ENCODE measurements around the gene HK1. TPM values are rescaled to one million over a fixed set of nuclear protein-coding genes. Genes with fewer than 3 reads are reported as not detected.
A peak's percentile ranks its signal among the peaks of the same experiment; 100 is the strongest.
"Not testable (repeated sequence)": the region's sequence is repeated elsewhere in the genome, so short reads cannot be mapped to it uniquely, and the experiment has no call there.

HK1 gene
- total RNA-seq, 1 donor from 2014 or later: 185 TPM

DNA sequence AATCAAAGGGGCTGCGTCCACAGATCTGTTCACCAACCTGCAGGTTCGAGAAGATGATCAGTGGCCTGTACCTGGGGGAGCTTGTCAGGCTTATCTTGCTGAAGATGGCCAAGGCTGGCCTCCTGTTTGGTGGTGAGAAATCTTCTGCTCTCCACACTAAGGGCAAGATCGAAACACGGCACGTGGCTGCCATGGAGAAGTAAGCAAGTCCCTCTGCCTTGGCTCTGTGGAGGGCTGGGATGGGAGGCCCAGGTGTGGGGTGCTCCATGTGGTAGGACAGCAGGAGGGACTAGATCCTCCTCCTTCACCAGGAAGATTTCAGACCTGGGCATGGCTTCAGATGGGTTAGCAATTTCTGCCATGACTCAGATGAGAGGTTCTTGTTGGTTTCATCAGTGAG is 32.3 kb upstream of the HK1 start:
- no peak overlapping the region for H3K4me3 Mint-ChIP-seq

DNA sequence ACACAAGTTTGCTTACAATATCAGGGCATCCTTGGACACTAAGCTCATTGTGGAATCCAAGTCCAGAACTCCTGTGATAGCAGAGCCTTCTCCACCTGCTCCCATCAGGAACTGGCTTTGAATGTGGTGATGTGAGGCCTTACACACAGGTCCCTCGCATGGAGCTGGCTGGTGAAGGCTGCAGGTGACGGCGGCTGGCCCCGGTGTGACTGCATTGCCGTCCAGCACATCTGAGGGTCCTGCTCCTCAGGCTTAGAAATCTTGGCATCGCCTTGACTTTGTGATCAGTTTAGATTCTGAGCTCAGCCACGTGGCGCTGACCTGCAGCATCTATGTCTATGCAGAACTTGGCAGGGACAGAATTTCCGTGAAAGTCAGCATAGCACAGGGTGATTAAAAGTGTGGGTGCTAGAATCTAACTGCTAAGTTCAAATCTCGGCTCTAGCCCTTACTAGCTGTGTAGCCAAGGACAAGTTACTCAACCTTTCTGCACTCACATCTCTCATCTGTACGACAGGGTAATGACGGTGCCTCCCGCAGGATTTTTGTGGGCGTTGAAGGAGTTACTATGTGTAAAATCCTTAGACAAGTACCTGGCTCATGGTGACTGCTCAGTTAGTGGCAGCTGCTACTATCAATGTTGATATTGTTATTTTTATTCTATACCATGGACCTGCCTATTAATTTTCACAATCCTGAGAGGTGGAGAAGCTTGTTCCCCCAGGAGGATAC is 31.5 kb upstream of the HK1 start:
- Mint-ChIP-seq H3K27ac (no peak overlapping the region), H3K27me3 (no peaks in the 10 kb centered on the region), H3K4me3 (no peak overlapping the region), H3K9me3 (no peaks in the 10 kb centered on the region), H3K36me3 (ENCODE audit: low read depth) (peaks cover 2% of the 10 kb centered on the region), H3K4me1 (no peaks in the 10 kb centered on the region)
- intact Hi-C loops (cut with micrococcal nuclease): no loop called here
- DNase-seq: no peak

More for the DNA sequence above, 32.3 kb upstream of the HK1 start:
- H3K27me3 Mint-ChIP-seq: no peaks in the 10 kb centered on the region
- H3K9me3 Mint-ChIP-seq: no peaks in the 10 kb centered on the region
- no peaks in the 10 kb centered on the region for H3K4me1 Mint-ChIP-seq
- intact Hi-C loops (cut with micrococcal nuclease): no loop called here
- DNase-seq: no peak
- no peak overlapping the region for H3K27ac Mint-ChIP-seq
- peaks cover 2% of the 10 kb centered on the region for H3K36me3 Mint-ChIP-seq (ENCODE audit: low read depth)

GRCh38 chr10:69247313-69247710 is 31.0 kb upstream of the HK1 start:
- no peak for DNase-seq
- no peak overlapping the region for H3K4me3 Mint-ChIP-seq
- H3K36me3 Mint-ChIP-seq (ENCODE audit: low read depth): peaks cover 2% of the 10 kb centered on the region
- no peak overlapping the region for H3K27ac Mint-ChIP-seq
- H3K9me3 Mint-ChIP-seq: no peaks in the 10 kb centered on the region
- no peaks in the 10 kb centered on the region for H3K27me3 Mint-ChIP-seq
- intact Hi-C loops (cut with micrococcal nuclease): no loop called here
- H3K4me1 Mint-ChIP-seq: no peaks in the 10 kb centered on the region

GRCh38 chr10:69248117-69248730 is 30.1 kb upstream of the HK1 start:
- H3K4me3 Mint-ChIP-seq: no peak overlapping the region
- no peaks in the 10 kb centered on the region for H3K27me3 Mint-ChIP-seq

GRCh38 chr10:69250041-69250440 is 28.3 kb upstream of the HK1 start:
- no peak for DNase-seq
- H3K27me3 Mint-ChIP-seq: peaks cover 3% of the 10 kb centered on the region
- H3K4me3 Mint-ChIP-seq: no peak overlapping the region
- H3K4me1 Mint-ChIP-seq: no peaks in the 10 kb centered on the region
- no peak overlapping the region for H3K27ac Mint-ChIP-seq
- intact Hi-C loops (cut with micrococcal nuclease): no loop called here
- H3K9me3 Mint-ChIP-seq: no peaks in the 10 kb centered on the region
- H3K36me3 Mint-ChIP-seq (ENCODE audit: low read depth): peaks cover 2% of the 10 kb centered on the region

More at GRCh38 chr10:69248117-69248730, 30.1 kb upstream of the HK1 start:
- no peaks in the 10 kb centered on the region for H3K4me1 Mint-ChIP-seq
- peaks cover 2% of the 10 kb centered on the region for H3K36me3 Mint-ChIP-seq (ENCODE audit: low read depth)
- H3K27ac Mint-ChIP-seq: no peak overlapping the region
- no peak for DNase-seq
- H3K9me3 Mint-ChIP-seq: no peaks in the 10 kb centered on the region
- intact Hi-C loops (cut with micrococcal nuclease): no loop called here

DNA sequence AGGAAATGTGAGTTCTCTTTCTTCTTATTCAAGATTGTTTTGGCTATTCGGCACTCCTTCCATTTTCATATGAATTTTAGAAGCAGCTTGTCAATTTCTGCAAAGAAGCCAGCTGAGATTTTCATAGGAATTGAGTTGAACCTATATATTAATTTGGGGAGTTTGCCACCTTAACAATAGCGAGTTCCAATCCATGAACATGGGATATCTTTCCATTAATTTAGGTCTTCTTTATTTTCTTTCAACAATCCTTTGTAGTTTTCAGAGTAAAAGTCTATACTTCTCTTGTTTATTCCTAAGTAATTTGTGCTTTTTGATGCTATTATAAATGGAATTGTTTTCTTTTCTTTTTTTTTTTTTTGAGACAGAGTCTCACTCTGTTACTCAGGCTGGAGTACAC is 26.9 kb upstream of the HK1 start:
- intact Hi-C loops (cut with micrococcal nuclease); H3K4me1 Mint-ChIP-seq; H3K27ac Mint-ChIP-seq; H3K36me3 Mint-ChIP-seq (ENCODE audit: low read depth); H3K4me3 Mint-ChIP-seq; DNase-seq; H3K27me3 Mint-ChIP-seq; H3K9me3 Mint-ChIP-seq: not testable (repeated sequence)

- Mint-ChIP-seq H3K27ac (no peak overlapping the region), H3K9me3 (no peaks in the 10 kb centered on the region), H3K27me3 (peaks cover 3% of the 10 kb centered on the region), H3K4me1 (no peaks in the 10 kb centered on the region), H3K36me3 (ENCODE audit: low read depth) (peaks cover 2% of the 10 kb centered on the region), H3K4me3 (no peak overlapping the region)
- no peak for DNase-seq
- intact Hi-C loops (cut with micrococcal nuclease): no loop called here
Measured at GRCh38 chr10:69253171-69253570, 25.1 kb upstream of the HK1 start.

DNA sequence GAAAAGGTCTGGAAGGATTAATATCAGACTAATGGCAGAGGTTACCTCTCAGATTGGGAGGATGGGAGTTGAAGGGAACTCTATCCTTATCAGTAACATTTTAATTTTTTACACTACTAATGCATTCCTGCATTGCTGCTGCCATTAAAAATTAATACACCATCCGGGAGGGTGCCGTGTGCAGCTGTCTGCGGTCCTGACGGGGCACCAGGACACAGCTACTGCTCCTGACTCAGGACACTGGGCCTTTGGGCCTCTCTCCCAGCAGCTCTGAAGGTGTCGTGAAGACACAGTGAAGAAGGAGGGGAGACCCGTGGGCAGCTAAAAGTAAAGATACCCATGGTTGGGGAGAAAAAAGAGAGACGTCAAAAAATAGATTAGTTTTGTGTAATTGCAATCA is 23.4 kb upstream of the HK1 start:
- Mint-ChIP-seq H3K9me3 (peaks cover 5% of the 10 kb centered on the region), H3K27me3 (peaks cover 3% of the 10 kb centered on the region), H3K4me1 (no peaks in the 10 kb centered on the region), H3K36me3 (ENCODE audit: low read depth) (peaks cover 2% of the 10 kb centered on the region), H3K27ac (no peak overlapping the region), H3K4me3 (no peak overlapping the region)
- intact Hi-C loops (cut with micrococcal nuclease): no loop called here
- DNase-seq: no peak

DNA sequence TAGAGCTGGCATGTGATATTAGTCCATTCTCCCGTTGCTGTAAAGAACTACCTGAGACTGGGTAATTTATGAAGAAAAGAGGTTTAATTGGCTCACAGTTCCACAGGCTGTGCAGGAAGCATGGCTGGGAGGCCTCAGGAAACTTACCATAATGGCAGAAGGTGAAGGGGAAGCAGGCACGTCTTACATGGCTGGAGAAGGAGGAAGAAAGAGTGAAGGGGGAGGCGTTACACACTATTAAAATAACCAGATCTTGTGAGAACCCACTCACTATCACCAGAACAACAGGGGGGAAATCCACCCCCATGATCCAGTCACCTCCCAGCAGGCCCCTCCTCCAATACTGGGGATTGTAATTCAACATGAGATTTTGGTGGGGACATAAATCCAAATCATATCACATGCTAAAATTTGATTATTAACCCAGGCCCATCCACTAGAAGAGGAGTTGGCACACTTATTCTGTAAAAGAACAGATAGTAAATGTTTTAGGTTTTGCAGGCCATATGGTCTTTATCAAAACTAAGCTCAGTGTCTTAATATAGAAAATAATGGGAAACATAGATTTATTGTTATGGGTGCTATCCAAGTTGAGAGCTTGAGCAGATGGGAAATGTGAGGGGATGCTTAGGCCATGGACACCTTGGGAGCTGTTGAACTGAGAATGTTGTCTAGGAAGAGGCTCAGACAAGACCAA is 18.6 kb upstream of the HK1 start:
- H3K36me3 Mint-ChIP-seq (ENCODE audit: low read depth): no peaks in the 10 kb centered on the region
- intact Hi-C loops (cut with micrococcal nuclease): no loop called here
- no peak overlapping the region for H3K27ac Mint-ChIP-seq
- DNase-seq: no peak
- H3K9me3 Mint-ChIP-seq: peaks cover 5% of the 10 kb centered on the region
- no peak overlapping the region for H3K4me3 Mint-ChIP-seq
- peaks cover 14% of the 10 kb centered on the region for H3K4me1 Mint-ChIP-seq
- no peaks in the 10 kb centered on the region for H3K27me3 Mint-ChIP-seq

GRCh38 chr10:69261184-69261583 is 17.1 kb upstream of the HK1 start:
- intact Hi-C loops (cut with micrococcal nuclease): no loop called here
- H3K27me3 Mint-ChIP-seq: peaks cover 2% of the 10 kb centered on the region
- peaks cover 14% of the 10 kb centered on the region for H3K4me1 Mint-ChIP-seq
- no peak for DNase-seq
- no peak overlapping the region for H3K4me3 Mint-ChIP-seq
- no peaks in the 10 kb centered on the region for H3K36me3 Mint-ChIP-seq (ENCODE audit: low read depth)
- H3K27ac Mint-ChIP-seq: no peak overlapping the region
- peaks cover 5% of the 10 kb centered on the region for H3K9me3 Mint-ChIP-seq

- peak overlapping the region; percentile 52 for H3K27ac Mint-ChIP-seq
- intact Hi-C loops (cut with micrococcal nuclease): loop anchor here (1.0 kb wide), 2 partner anchors 40 to 56 kb away; no protein-coding TSS in a partner anchor
- H3K36me3 Mint-ChIP-seq (ENCODE audit: low read depth): no peaks in the 10 kb centered on the region
- DNase-seq: no peak
- H3K4me1 Mint-ChIP-seq: peaks cover 14% of the 10 kb centered on the region
- H3K4me3 Mint-ChIP-seq: no peak overlapping the region
- H3K27me3 Mint-ChIP-seq: peaks cover 6% of the 10 kb centered on the region
- H3K9me3 Mint-ChIP-seq: peaks cover 5% of the 10 kb centered on the region
Measured at GRCh38 chr10:69262292-69262751, 16.0 kb upstream of the HK1 start.

DNA sequence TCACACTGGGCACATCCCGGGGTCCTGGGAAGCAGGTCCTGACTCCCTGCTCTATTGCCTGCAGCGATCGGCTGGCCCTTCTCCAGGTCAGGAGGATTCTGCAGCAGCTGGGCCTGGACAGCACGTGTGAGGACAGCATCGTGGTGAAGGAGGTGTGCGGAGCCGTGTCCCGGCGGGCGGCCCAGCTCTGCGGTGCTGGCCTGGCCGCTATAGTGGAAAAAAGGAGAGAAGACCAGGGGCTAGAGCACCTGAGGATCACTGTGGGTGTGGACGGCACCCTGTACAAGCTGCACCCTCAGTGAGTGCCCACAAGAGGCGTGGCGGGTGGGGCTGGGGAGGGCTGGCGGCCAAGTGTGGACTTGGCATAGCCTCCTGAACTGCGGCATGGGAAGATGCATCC is 12.8 kb upstream of the HK1 start:
- Mint-ChIP-seq H3K27me3 (peaks cover 13% of the 10 kb centered on the region), H3K36me3 (ENCODE audit: low read depth) (no peaks in the 10 kb centered on the region), H3K9me3 (no peaks in the 10 kb centered on the region), H3K4me1 (peaks cover 14% of the 10 kb centered on the region), H3K27ac (no peak overlapping the region), H3K4me3 (no peak overlapping the region)
- DNase-seq: no peak
- intact Hi-C loops (cut with micrococcal nuclease): no loop called here

- Mint-ChIP-seq H3K4me3 (no peak overlapping the region), H3K36me3 (ENCODE audit: low read depth) (no peaks in the 10 kb centered on the region), H3K27me3 (peaks cover 15% of the 10 kb centered on the region), H3K9me3 (no peaks in the 10 kb centered on the region), H3K4me1 (peaks cover 6% of the 10 kb centered on the region), H3K27ac (no peak overlapping the region)
- intact Hi-C loops (cut with micrococcal nuclease): no loop called here
- DNase-seq: no peak
Measured at GRCh38 chr10:69268761-69269416, 9.4 kb upstream of the HK1 start.

DNA sequence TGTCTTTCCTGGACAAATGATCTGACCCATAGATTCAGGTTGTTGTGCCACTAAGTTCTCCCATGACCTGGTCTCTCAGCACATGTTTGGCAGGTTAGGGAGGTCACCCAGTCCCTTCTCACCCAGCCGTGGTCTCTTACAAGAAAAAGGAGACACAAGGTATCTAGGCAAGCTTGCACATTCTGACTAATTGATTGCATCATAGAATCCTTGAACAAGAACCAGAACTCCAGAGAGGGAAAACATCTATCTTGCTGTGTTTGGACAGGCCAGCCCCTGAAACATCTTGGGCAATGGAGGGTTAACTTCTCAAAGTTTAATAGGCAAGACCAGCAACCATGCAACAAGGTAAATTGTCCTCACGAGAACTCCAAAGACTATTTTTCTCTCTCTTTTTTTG is 8.5 kb upstream of the HK1 start:
- H3K36me3 Mint-ChIP-seq (ENCODE audit: low read depth): no peaks in the 10 kb centered on the region
- peaks cover 15% of the 10 kb centered on the region for H3K27me3 Mint-ChIP-seq
- H3K27ac Mint-ChIP-seq: no peak overlapping the region
- no peak for DNase-seq
- intact Hi-C loops (cut with micrococcal nuclease): no loop called here
- H3K4me1 Mint-ChIP-seq: peaks cover 6% of the 10 kb centered on the region
- H3K9me3 Mint-ChIP-seq: no peaks in the 10 kb centered on the region
- no peak overlapping the region for H3K4me3 Mint-ChIP-seq
